ENCODE measurements around the gene RGP1.
A peak's percentile ranks its signal among the peaks of the same experiment; 100 is the strongest.

RGP1 gene

DNA sequence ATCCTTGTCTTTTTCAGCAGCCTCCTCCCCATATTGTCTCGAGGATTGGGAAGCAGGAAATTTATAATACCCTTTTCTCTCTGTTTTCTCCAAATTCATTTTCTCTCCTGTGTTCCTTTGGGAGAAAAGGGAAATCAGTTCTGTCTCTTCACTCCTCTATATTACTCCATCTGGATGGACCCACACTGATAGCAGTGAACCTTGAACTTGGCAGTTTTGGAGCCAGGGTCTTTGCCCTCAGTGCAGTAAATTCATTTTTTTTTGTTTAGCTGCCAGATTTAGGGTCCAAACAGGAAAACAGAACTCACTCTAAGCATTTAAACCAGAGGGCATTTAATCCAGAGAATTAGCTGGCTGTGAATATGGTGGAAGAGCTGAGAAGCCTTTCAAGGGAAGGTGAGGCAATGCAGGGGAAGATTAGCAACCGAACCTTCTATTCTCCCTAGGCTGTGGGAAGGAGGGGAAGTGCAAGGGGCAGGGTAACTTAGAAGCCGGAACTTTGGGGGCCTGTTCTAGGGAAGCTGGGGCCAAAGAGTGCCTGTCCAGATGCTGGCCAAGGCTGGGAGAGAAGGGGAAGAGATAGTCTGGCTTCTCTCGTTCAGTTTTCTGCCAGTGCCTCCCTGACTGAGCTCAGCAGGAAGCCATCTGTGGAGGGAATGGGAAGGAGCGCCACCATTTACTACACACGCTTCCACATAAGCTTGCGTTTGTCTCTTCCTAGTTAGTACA lies 26.0 kb downstream of the RGP1 start:
- no peak for DNase-seq (ENCODE audit: low spot score)

DNA sequence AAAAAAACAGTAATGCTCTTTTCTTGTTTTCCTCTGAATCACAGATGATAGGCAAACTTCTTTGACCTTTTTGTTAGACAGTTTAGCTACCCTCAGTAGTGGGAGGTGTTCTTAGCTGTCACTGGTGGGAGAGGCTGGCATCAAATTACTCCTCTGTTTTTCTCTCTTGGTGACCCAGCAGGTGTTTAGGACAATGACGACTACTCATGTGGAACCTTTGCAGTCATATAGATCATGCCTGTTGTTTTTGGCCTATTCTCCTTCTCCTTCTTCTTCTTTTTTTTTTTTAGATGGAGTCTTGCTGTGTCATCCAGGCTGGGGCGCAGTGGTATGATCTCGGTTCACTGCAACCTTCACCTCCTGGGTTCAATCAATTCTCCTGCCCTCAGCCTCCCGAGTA lies 26.9 kb downstream of the RGP1 start:
- no peak for DNase-seq (ENCODE audit: low spot score)

GRCh38 chr9:35778496-35778895 lies 29.4 kb downstream of the RGP1 start:
- DNase-seq (ENCODE audit: low spot score): no peak

GRCh38 chr9:35781066-35781465 lies 32.0 kb downstream of the RGP1 start:
- DNase-seq (ENCODE audit: low spot score): no peak

- no peak for DNase-seq (ENCODE audit: low spot score)
These were observed 34.3 kb downstream of the RGP1 start for GRCh38 chr9:35783418-35783817.

DNA sequence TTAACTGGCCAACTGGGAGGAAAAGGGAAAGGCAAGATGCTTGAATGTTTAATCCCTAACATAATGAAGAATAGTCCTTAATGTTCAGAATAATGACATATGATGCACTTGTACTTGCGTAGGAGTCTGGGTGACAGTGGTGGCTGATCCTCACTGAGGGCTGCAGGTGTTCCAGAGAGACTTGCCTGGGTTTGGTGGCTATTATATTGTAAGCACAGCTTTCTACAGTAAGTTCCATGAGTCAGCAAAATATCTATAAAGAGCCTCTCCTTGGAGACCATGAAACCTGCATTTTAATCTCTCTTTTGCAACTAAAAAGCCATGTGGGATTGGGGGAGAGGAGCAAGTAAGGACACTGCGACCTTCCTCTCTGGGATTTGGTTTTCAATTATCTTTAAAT lies 40.5 kb downstream of the RGP1 start:
- no peak for DNase-seq (ENCODE audit: low spot score)

- DNase-seq (ENCODE audit: low spot score): no peak
These were observed 40.9 kb downstream of the RGP1 start for GRCh38 chr9:35790025-35790384.

DNA sequence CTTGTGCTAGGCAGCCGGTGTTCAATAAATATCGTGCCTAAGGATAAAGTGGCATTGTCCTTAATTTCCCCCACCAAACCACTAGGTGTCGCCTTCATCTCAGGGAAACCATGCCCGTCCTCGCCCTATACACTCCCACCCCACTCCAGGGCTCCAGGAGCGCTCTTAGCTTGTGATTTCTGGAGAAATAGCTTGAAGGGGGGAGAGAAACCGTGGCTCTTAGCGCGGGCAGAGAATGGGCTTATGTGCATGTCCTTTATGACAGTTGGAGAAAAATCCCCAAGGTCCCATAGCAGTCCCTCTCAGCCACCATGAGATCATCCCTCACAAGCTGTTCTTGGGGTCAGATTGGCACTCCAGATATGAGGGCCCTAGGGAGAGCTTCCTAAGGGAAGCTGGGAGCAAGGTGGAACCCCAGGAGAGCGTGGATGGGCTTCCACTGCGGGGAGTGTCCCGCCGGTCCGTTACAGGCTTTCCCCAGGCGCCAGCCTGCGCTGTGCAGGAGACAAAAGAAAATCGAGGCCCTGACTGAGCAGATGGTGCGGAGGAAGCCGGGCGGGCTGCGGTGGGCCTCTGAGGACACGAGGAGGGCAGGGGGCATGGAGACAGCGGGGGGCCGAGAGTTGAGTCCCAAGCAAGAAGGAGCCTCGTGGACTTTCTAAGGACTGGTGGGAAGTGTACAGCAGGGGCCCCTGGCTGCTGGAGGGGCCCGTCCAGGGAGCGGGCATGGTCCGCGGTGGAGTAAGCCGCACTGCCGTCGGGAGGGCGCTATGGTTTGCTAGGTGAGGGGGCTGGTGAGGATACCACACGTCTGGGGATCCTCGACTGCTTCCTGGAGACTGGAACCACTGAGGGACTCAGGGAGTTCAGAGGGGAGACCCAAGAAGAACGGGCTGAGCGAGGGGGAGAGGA lies 41.6 kb downstream of the RGP1 start:
- DNase-seq (ENCODE audit: low spot score): peak; percentile 56

GRCh38 chr9:35791297-35791921 lies 42.3 kb downstream of the RGP1 start, which contains the start of gene NPR2:
Gene NPR2, plus strand, starts transcription at chr9:35791591. Its CDS starts 818 bp downstream, at chr9:35792409.
- no peak for DNase-seq (ENCODE audit: low spot score)

DNA sequence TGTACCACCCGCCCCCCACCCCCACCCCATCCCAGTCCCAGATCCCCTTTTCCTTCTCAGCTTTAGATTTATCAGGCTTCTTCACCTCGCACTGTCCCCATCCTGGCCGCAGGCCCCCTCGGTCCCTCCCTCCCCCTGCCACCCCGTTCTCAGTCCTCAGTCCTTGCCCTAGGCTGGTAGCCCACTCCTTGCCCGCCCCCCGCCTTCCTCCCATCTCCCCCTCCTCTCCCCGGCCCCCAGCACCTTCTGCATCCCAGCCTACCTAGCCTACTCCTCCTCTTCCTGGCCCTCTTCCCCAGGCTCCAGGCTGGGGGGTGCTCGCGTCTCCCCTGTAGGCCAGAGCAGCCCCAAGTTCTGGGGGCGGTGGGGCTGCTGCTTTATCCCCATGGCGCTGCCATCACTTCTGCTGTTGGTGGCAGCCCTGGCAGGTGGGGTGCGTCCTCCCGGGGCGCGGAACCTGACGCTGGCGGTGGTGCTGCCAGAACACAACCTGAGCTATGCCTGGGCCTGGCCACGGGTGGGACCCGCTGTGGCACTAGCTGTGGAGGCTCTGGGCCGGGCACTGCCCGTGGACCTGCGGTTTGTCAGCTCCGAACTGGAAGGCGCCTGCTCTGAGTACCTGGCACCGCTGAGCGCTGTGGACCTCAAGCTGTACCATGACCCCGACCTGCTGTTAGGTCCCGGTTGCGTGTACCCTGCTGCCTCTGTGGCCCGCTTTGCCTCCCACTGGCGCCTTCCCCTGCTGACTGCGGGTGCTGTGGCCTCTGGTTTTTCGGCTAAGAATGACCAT lies 43.1 kb downstream of the RGP1 start:
- DNase-seq (ENCODE audit: low spot score): no peak

- no peak for DNase-seq (ENCODE audit: low spot score)
These were observed 43.7 kb downstream of the RGP1 start for GRCh38 chr9:35792826-35793225.

- DNase-seq (ENCODE audit: low spot score): no peak
These were observed 44.4 kb downstream of the RGP1 start for GRCh38 chr9:35793461-35793860.

- no peak for DNase-seq (ENCODE audit: low spot score)
These were observed 46.6 kb downstream of the RGP1 start for GRCh38 chr9:35795695-35796094.

GRCh38 chr9:35797311-35798109 lies 48.4 kb downstream of the RGP1 start:
- no peak for DNase-seq (ENCODE audit: low spot score)

- DNase-seq (ENCODE audit: low spot score): peak; percentile 65
These were observed 49.7 kb downstream of the RGP1 start for GRCh38 chr9:35798658-35799374.

DNA sequence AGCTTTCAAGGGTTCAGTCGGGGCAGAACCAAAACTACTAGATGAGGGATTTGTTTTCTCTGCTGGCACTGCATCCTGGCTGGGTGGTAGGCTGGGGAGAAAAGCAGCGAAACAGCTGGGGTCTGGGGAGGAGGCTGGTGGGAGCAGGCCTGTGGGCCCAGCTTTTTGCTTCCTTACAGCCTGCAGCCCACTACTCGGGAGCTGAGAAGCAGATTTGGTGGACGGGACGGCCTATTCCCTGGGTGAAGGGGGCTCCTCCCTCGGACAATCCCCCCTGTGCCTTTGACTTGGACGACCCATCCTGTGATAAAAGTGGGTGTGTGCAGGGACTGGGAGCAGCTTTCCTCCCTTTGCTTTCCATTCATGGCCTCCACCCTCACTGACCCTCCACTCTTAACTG lies 51.4 kb downstream of the RGP1 start:
- DNase-seq (ENCODE audit: low spot score): no peak

DNA sequence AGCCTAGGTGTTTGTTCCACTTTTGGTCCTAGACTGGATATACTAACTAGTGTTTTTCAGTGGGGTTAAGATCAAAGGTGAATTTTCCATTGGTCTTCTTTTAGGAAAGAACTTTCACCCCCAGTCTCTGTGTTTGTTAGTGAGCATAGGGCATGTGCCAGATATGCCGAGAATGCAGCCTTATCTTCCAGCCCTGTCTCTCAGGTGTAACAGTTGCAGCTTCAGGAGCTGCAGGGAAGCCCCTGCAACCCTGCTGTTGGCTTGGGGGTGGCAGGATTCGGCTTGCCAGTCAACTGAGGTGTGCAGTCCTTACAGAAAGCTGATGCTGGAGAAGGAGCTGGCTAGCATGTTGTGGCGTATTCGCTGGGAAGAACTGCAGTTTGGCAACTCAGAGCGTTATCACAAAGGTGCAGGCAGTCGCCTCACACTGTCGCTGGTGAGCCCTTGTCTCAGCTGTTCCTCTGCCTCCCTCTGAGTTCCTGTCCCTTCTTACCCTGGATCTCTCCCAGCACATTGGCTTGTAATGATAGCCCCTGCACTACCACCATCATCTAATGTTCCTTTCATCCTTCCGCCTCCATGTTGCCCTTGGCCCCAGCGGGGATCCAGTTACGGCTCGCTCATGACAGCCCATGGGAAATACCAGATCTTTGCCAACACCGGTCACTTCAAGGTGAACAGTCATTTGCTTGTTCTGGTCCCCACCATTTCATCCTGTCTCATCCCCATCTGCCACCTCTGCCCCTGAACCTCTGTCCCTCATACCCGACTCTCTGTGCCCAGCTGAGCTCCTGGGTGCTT lies 52.4 kb downstream of the RGP1 start:
- no peak for DNase-seq (ENCODE audit: low spot score)

- no peak for DNase-seq (ENCODE audit: low spot score)
These were observed 57.0 kb downstream of the RGP1 start for GRCh38 chr9:35806101-35806500.

Data from SW480 (cell line).